Endometrial microvascular endothelial cells (primary cell): ENCODE data around the gene DOCK4. TPM values are rescaled to one million over a fixed set of nuclear protein-coding genes. Genes with fewer than 3 reads are reported as not detected.

ENCODE experiments used
- in situ Hi-C: cut with HindIII; loops from 2 replicates; pipeline ENCODE4 v1.10.0; 2017; ENCODE audit warnings: low sequenced_read_pairs, low pct_unique_long_range_greater_than_20kb; ENCODE audit errors: inconsistent ontology term
- total RNA-seq: library from RNA; depleted of rRNA; stranded (reverse); fragments of >200 nt; gene quantifications from one replicate; pipeline ENCODE4 v1.2.3, GENCODE V29; 2015; ENCODE audit errors: inconsistent ontology term

Gene DOCK4
- total RNA-seq, 1 donor from 2014 or later = 49.5 TPM

DNA sequence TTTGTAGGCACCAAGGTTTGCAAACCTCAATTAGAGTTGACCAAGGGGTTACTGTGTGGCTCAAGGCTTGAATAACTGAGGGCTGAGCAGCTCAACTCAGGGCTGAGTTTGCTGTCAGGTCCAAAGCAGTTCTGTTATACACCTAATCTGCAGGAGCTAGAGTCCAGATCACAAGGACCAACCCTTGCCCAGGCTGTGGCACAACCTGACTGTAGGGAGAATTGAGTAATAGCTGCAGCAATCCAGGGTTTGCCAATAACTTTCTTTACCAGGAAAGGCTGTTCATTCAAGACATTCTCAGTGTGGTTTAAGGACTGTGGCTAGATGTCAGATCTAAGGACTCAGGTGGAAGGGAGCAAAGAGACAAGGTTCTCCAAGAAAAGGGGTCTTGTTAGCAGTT is 528.4 kb downstream of the DOCK4 start:
- in situ Hi-C loops = no loop called here

DNA sequence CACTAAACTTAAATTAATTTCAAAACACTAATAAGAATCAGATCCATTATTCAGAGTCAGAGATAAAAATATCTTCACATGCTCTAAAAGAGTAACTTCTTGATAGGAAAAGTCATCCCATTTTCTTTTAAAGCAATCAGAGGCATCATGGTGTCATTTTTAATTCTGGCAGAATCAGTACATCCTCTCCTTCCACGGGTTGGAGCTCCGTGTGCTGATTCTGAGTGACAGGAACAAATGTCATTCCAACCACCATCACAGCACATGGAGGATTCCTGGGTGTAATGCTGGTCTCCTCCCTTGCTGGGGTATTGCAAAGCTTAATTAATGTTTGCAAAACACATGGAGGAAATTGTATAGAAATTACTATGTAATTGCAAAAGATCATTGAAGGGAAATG is 529.4 kb downstream of the DOCK4 start:
- in situ Hi-C loops = no loop called here

Other genes starting within 250 kb of the DOCK4 start
- 15.4 TPM for gene ZNF277, start 296 bp upstream of the DOCK4 start, total RNA-seq
- gene IFRD1, start 244.1 kb upstream of the DOCK4 start, total RNA-seq = 18.2 TPM